NCI-H748 treated with DMSO at 0.1 percent for 48 hours (cell line): ENCODE measurements around the gene SUSD6.

Experiments
- DNase-seq: peaks from one replicate; lab custom pipeline; 2025; lab: John Stamatoyannopoulos, UW

SUSD6 gene

DNA sequence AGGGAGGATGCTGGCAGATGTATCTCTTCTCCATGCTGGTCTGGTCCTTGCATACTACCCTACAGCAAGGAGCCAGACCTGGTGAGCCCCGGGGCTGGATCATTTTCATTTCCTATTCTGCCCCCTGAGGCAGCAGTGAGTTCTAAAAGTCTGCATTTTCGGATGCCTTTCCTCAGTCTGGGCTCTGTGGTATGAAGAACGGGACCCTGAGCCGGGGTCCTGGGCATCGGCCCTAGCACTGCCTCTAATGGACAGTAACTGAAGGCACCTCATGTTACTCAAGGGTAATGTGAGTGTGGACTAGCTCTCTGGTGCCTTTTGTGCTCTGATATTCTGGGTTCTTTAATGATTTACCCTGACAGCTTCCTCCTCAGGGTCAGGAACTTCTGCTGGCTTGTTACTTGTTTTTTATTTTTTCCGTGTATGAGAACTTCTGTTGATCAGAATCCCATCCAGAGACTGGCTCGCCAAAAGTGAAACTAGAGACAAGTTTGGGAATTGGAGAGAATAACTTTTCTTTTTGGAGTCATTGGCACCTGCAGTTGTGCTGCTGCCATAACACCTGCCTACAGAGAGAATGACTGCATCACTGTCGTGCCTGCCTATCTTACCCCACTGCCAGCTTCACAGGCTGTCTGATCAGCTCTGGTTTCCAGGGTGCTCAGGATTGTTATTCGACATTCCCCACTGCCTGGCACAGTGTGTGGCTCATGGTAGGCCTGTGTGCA, 62.3 kb downstream of the SUSD6 start:
- no peak for DNase-seq

DNA sequence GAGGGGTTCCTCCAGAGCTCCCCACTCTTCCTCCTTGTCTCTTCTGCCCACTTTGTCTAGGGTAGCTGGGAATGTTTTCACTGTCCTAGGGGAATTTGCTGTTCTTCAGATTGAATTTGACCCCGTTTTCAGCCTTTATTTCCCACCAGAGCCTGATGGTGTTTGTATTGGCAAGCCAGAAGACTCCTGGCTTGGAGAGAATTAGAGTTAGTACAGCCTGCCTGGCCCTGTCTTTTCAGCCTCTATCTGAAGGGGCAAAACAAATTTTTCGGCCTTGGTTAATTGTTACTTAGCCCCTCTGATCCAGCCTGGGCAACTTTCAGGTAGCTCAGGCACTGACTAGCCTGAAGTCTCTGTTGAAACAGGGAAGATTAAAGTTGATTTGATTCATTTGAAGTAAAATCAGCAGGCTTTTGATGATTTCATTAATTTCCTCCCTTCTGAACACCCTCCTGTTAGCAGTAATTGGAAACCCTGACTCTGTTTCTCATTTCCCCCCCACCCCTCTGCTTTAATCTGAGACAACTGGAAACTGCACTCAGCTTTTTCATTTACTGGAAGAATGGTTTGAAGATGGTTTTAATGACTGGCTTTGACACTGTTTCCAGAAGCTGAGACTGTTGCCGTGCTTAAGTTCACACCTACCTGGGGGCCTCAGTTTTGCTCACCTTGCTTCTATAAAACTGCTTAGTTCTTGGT, 63.3 kb downstream of the SUSD6 start:
- no peak for DNase-seq

DNA sequence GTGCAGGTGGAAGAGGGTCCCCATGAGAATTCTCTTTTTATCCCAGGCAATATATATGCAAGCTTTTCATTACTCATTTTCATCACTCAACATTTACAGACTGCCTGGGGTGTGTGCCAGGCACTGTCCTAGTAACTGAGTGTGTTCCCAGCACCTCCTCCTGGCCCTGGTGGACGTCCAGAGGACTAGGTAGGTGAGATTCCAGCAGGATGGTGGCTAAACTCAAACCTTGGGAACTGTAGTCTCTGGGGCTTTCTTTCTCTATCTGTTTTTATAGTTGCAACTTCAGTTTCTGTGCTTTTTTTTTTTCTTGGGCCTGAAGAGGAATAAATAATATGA, 63.8 kb downstream of the SUSD6 start:
- DNase-seq: no peak

DNA sequence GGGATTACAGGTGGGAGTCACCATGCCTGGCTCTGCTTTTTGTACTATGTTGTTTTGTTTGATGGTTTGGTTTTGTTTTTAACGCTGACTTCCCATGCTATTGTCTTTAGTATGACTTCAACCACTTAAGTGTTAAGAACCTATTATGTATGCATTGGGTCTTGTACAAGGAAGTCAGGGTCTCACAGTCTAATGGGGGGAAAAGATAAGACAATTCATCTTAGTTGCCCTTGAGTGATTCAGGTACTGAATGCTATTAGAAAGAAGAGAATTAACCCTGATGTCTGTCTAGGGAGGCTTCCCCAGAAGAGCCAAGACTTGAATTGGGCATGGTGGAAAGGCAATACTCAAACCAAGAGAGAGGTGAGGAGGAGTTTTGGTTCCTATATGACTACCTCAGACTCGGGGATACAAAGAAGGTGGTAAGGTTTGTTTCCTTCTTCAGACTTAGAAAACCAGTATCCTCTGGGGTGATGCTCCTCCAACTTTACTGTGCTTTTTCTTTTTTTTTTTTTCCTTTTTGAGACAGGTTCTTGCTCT, 64.6 kb downstream of the SUSD6 start:
- DNase-seq: no peak

DNA sequence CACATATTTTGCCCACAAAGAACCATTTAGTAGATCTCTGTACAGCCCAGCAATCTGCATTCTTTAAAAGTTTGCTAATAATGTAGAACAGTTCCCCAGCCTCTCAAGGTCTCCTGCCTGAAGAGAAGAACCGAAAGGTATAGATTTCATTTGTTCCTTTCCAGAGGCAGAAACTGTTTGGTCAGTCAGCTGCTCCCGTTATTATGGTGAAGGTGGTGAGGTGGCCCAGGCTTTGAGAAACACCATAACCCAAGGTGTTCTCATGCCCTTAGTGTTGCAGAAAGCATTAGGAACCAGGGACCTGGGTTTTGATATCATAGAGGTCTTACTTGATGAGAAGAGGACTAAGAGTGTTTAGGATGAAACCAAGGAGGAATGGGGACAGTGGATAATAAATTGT, 65.3 kb downstream of the SUSD6 start:
- DNase-seq: no peak

DNA sequence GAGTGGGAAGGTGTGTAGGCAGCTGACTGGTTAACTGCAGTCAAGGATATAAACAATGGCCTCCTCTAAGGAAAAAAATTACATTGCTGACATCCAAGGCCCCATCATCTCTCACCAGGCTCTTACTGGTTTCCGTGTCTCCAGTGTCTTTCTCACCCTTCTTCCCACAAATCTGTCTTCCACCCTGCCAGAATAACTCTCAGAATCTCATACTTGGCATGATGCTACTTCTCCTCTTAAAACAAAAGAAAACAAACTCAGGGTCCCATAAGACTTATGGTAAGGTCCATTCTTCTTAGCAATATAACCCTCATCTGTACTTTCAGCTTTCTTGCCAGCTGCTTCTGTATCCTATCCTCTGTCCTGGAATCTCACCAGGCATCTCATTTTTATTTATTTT, 68.9 kb downstream of the SUSD6 start:
- DNase-seq: no peak

DNA sequence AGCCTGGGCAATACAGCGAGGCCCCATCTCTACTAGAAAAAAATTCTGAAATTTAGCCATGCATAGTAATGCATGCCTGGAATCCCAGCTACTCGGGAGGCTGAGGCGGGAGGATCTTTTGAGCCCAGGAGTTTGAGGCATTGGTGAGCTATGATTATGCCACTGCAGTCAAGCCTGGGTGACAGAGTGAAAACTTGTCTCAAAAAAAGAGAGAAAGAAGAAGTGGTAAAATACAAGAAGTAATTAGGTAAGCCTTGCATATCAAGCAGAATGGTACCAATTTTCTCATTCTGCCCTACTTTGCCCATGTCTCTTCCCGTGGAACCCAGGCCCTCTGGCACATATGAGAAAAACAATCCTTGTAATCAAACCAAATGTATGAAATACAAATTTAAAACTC, 70.7 kb downstream of the SUSD6 start:
- DNase-seq: no peak

DNA sequence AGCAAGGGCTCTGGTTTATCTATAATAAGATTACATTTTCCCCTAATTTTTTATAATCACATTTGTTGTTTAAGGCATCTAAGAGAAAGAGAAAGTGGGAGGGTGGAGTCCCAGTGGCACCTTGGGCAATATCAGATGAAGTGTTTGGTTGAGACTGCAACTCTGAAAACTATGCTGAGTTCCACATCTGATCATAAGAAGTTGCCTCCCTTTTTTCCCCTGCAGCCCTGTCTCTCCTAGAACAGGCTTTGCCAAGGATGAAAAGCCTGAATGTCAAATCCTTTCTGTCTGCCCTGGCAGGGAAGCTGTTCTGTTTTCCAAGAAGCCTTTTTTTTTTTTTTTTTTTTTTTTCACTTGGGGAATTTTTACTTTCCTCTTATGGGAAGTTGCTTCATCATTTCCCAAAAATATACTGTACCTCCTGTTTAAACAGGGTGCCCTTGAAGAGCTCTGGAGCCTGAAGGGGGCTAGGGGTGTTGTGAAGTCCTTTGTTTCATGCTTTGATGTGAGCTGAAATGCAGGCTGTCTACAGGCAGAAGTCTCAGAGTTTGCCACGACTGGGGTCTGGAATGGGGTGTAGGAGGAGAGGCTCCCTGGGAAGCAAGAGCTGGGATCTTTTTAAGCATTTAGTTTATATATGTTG, 71.3 kb downstream of the SUSD6 start:
- DNase-seq: no peak

DNA sequence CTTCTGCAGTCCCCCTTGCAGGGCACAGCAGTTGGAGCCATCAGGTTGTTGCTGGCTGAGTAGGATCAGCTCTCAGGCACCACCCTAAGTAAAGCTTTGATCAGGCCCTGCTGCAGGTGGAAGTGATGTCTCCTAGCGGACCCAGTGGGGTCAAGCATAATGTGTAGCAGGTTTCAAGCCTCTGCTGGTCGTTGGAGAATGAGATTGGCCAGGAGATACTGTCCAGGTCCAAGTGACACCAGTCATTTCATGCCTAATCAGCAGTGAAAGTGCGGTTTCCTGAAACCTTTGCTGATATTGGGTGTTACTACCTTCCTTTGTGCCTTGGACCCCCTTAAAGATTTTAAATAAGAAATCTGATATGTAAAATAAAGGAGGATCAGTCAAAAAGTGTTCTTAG, 72.6 kb downstream of the SUSD6 start:
- DNase-seq: no peak

DNA sequence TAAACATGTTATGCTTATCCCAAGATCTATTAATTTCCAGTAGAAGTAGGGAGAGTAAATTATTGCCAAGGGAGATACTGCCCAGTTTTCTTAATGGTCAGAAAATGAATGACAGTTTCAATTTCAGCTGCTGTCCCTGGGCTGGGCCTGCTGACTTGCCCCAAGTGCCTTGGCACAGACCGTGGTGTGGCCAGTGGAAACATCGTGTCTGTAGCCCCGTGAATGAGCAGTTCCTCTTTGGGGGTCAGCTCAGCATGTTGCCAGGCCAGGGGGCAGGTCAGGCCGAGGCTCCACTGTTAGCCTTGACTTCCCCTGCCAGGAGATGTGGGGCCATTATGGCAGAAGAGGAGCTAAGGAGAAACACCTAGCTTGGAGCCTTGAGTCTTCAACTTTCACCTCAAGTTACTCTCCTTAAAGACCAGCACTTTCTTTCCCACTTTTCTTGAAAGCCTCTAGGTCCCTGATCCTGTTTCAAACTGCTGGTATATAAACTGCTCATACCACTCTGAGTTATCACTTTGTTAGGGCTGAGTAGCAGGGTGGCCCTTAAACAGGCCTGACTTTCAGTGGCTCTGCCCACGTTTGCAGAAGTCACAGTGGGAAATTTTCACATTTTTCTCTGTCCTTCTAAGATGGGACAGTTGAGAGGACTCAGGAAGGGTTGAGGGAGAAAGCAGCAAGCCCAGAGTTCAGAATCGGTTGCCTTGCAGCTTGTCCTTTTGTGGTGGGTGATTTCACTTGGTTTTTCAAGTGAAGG, 73.2 kb downstream of the SUSD6 start:
- DNase-seq: no peak

DNA sequence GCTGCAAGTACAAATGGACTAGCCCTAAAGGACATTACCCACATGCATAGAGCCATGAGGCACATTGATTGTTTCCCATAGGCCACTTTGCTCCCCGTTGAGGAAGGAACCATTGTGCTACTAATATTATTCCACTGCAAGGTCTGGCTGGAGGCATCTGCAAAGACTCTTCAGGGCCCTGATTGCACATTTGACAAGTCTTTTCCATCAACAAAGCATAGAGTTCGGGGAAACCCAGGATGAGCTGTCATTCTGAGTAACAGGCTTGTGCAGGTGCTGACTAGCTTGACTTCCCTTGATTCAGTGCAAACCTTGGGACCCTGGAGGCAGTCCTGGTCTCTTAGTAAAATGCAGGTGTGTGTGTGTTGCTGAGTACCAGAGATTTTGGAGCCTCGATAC, 73.8 kb downstream of the SUSD6 start:
- DNase-seq: no peak

DNA sequence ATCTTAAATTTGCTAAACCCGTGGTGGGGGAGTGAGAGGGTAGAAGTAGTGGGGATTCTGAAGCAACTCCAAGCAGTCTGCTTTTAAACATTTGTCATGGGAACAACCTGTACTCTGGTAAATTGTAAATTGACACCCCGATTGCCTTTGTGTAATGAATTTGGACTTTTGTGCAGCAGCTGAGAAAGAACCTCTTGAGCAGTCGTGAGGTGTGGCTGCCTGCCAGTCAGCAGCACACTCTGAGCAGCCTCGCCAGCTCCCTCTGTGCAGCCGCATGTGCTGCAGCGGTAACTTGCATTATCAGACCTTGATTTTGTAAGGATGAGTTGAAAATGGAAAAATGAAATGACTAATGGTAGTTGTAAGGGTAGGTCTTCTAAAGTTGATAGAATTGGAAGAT, 74.3 kb downstream of the SUSD6 start:
- DNase-seq: peak; percentile 67

DNA sequence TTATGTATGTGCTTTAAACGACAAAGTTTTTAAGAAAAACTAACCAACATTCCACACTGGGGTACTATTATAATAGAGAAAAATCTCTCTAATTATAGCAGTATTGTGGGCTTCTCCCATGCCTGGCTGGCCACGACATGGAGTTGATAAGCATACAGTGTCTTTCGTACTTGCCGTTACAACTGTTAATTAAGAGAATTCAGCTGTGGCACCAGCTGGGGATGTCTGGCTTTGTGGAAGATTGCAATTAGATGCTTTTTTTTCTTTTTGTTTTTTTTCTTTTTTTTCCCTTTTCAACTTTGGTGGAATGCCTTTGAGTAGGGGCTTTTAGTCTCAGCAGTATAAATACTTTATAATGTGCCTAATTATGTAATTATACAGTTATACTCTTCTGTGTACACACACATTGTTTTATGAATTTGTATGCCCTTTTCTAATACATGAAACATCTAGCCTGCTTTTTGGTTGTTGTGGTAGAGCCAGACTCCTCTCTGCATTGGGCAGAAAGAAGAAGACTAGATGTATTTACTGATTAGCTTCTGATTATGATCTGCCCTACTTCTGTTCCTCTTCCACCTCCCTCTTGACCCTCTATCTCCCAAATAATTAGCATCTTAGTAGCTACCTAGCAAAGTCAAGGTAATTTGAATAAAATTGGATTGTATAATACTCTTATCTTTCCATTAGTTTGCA, 76.4 kb downstream of the SUSD6 start:
- peak; percentile 46 for DNase-seq

DNA sequence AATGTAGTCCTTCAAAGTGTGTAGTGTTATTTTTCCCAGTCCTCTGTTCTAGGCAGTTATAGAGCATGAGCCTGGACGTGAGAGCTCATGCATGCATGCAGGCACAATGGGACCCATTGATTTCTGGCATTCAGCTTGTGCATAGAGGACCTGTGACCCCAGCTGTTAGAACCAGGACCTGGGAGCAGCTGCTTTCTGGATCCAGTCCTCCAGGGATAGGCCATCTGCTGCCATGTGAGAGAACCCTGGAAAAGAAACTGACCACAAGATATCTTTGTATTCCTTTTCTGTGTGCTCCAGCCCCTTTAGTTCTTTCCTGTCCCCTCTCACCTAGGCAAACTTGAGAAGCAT, 76.9 kb downstream of the SUSD6 start:
- DNase-seq: no peak

DNA sequence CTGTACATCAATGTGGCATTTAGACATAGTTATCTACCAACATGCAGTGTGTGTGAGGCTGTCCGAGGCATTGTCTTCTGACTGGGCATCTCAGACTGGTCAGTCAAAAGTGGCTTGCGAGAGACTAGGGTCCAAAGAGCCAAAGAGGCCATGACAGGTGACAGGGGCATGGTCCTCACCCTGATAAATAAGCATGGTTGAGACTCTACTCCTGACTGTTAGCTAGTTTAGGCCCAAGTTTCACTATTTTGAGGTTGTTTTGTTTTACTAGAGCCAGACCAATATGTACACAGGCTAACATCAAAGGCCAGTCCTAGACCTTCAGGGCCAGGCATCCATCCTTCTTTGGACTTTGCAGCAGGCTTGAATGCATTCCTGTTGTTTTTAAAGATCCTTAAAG, 78.6 kb downstream of the SUSD6 start:
- DNase-seq: no peak

DNA sequence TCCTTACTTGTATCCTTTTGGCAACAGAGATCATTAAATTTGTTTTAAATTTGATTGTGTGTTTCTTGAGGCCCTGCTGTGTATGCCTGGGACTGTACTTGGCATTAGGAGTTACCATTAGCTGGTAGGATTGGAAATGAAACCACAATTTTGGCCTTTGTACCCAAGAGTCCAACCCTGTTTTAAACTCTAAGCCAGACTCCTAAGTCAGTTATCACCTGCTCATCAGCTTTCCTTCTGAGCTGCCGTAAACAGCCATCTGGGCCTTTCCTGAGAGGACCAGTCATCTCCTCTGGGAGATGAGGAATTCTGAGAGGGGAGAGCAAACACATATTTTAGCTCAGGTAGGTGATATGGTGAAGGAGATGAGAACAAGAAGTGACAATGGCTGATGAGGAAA, 81.2 kb downstream of the SUSD6 start:
- DNase-seq: no peak

DNA sequence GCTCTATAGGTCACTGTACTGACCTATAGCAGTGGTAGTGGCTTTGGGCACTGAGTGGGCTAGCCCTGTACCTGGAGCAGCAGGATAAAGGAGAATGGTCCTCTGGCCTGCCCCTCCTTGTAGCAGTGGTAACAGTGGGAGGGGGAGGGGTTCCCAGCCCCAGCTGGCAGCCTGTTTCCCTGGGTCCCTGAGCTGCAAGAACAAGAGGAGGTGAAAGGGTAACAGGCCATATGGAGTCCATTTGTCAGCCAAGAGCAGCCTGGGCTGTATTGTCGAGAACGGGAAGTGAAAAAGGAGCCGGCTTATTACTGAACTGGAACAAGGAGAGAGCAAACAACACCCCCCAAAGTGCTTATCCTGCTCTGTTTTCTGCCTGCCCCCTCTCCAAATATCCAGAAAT, 81.7 kb downstream of the SUSD6 start:
- DNase-seq: peak; percentile 50

DNA sequence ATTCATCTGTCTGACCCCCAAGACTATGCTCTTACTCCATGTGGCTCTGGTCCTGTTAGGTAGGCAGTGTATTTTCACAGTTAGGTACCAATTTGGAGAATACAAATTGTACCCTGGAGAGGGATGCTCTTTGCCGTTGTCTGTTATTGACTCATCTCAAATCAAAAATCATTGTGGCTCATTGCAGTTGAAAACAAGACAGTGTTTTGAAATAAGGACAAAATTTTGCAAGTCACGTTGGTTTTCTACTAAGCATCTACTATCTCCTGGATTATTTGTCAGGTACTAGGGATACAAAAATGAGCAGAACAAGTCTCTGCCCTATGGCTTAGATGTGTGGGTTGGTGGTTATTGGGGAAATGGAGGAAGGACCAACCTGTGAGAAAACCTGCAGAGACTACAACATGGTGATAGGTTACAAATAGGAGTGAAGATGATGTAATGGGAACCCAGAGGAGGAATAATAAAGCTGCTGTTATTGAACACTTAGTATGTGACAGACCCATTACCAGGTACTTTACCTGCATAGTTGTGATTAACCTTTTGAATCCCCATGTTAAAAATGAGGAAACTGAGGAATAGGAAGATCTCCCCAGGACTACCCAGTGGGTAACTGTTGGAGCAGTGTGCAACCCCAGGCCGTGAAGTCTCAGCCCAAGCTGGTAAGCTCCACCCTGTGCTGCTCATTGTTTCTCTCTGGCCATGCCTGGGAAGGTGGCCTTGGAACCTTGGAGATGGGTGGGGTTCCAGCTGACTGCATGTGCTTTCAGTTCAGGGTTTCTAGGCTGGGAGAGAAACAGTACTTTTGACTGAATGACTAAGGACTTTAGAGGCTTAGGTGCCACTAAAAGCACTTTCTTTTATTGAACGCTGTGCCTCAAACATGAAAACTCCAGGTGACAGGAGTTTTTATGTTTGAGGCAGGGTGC, 82.7 kb downstream of the SUSD6 start:
- peak; percentile 9 for DNase-seq

DNA sequence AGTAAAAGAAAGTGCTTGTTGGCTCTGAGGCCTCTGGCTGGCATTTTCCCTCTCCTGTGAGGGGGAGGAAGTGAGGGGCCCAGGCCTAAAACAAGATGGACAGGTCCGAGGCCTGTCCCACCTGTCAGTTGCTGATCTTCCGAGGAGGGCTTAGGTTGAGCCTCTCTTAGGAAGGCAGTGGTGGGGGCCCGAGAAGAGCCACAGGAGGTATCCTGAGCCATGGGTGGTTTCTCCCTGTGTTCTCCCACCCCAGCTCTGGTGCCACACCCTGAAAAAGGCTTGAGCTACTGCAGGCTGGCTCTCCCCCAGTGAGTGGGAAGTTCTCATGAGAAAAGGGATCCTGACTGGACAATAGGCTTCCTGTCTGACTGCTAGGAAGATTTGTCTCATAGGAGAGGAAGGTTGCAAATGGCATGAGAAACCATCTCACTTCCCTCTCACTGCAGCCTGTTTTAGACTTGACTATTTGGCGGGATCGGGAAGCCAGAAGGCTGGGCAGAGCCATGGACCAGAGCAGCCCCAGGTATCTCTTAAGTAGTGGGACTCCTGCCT, 83.4 kb downstream of the SUSD6 start:
- DNase-seq: no peak
